ENCODE measurements around the gene NUP205. TPM values are rescaled to one million over a fixed set of nuclear protein-coding genes. Genes with fewer than 3 reads are reported as not detected.

The NUP205 gene
- total and polyA plus RNA-seq, 2 of the 13 experiments (the other 11 are each of a cell fraction or from before 2014, with no cell fraction given) = 46.2 to 87.2 TPM

- TF ChIP-seq ZNF782 (CRISPR knock-in tag; IDR thresholded peaks at IDR 0.05; ENCODE audit: borderline replicate concordance) = no peak
- no peak for TF ChIP-seq ZKSCAN5 (CRISPR knock-in tag; IDR thresholded peaks at IDR 0.05)
- TF ChIP-seq ZNF333 (CRISPR knock-in tag; IDR thresholded peaks at IDR 0.05; ENCODE audit: borderline replicate concordance) = no peak
Observed at GRCh38 chr7:135539629-135540028, 18.1 kb upstream of the NUP205 start (continued).

- Histone ChIP-seq H4K20me1 (ENCODE audit: insufficient read depth, low read length) (no peaks in the 10 kb centered on the region), H3K27ac (ENCODE audit: extremely low read length, insufficient read depth, low read length) (no peak overlapping the region), H3K27me3 (ENCODE audit: control insufficient read depth in 1 of 2, insufficient read depth in 2 of 2, low read length in 2 of 2) (no peaks in the 10 kb centered on the region), H3K4me2 (ENCODE audit: low read depth, low read length) (no peak overlapping the region), H3K9ac (ENCODE audit: insufficient read depth, low read depth, low read length) (no peak overlapping the region), H3K9me3 (ENCODE audit: low read length) (no peaks in the 10 kb centered on the region), H3K4me3 (replicated peaks in 1 of 3; ENCODE audit: insufficient read depth in 1 of 3, low read depth in 2 of 3, low read length in 3 of 3) (no peak overlapping the region), H2AFZ (ENCODE audit: low read length) (no peak overlapping the region), H3K79me2 (ENCODE audit: insufficient read depth, low read length) (no peaks in the 10 kb centered on the region), H3K4me1 (ENCODE audit: insufficient read depth, low read length) (0 out of 2 replicates have a peak, but pooled peaks cover 14% of the 10 kb centered on the region), H3K36me3 (replicated peaks in 1 of 2; ENCODE audit: control insufficient read depth in 1 of 2, insufficient read depth in 2 of 2, low read length in 2 of 2) (no peaks in the 10 kb centered on the region)
- ChIA-PET CTCF (ENCODE audit: low intra/inter-chr PET ratio, low total read pairs) (no interaction called here), POLR2A (no interaction called here)
- TF ChIP-seq SUZ12 (IDR thresholded peaks at IDR 0.05; ENCODE audit: low read depth, low read length) = no peak
- no peak for TF ChIP-seq ZNF362 (CRISPR knock-in tag; IDR thresholded peaks at IDR 0.05; ENCODE audit: borderline replicate concordance)
- TF ChIP-seq TGIF2 (CRISPR knock-in tag; IDR thresholded peaks at IDR 0.05) = no peak
- TF ChIP-seq ADNP (CRISPR knock-in tag; IDR thresholded peaks at IDR 0.05) = no peak
- TF ChIP-seq ZNF138 (CRISPR knock-in tag; IDR thresholded peaks at IDR 0.05; ENCODE audit: low read depth) = no peak
- no peak for TF ChIP-seq BHLHE40 (IDR thresholded peaks at IDR 0.05; ENCODE audit: low read length)
- no peak for TF ChIP-seq GABPA (IDR thresholded peaks at IDR 0.05; ENCODE audit: low read depth, low read length)
- no peak for TF ChIP-seq GABPA (CRISPR knock-in tag; IDR thresholded peaks at IDR 0.05; ENCODE audit: low read depth)
- TF ChIP-seq ZNF441 (CRISPR knock-in tag; IDR thresholded peaks at IDR 0.05; ENCODE audit: borderline replicate concordance) = no peak
- TF ChIP-seq ZNF646 (CRISPR knock-in tag; IDR thresholded peaks at IDR 0.05) = no peak
- no peak for TF ChIP-seq ATM (IDR thresholded peaks at IDR 0.05; ENCODE audit: borderline replicate concordance)
- intact Hi-C loops (cut with micrococcal nuclease; ENCODE audit: unreplicated experiment) (no loop called here), in situ Hi-C loops (cut with HindIII; ENCODE audit: extremely low pct_ligation_motif_present, low pct_unique_long_range_greater_than_20kb) (no loop called here)
- FAIRE-seq = no peak
- 72% methylated on average over 6 of the region's 6 CpGs for WGBS (ENCODE audit: low lambda C conversion rate)
- DNase-seq (ENCODE audit: low spot score) = no peak
- BruUV-seq (replicated peaks) = no TSS peak
- ATAC-seq = no peak
Observed at GRCh38 chr7:135541029-135541428, 16.7 kb upstream of the NUP205 start.

Measured in HepG2 (cell line).